Measurements from ENCODE around the gene MARCHF3.
"Not testable (repeated sequence)": the region's sequence is repeated elsewhere in the genome, so short reads cannot be mapped to it uniquely, and the experiment has no call there.

The MARCHF3 gene

GRCh38 chr5:126847456-126847820, 182.9 kb downstream of the MARCHF3 start:
- DNase-seq (ENCODE audit: low read depth), result no peak

GRCh38 chr5:126846744-126847455, 183.5 kb downstream of the MARCHF3 start:
- DNase-seq (ENCODE audit: low read depth), result no peak

GRCh38 chr5:126846344-126846743, 184.0 kb downstream of the MARCHF3 start:
- DNase-seq (ENCODE audit: low read depth), result no peak

GRCh38 chr5:126845470-126846070, 184.8 kb downstream of the MARCHF3 start:
- DNase-seq (ENCODE audit: low read depth), result peak; percentile 46

- DNase-seq (ENCODE audit: low read depth), result not testable (repeated sequence)
Measured at GRCh38 chr5:126843375-126843774, 187.0 kb downstream of the MARCHF3 start.

GRCh38 chr5:126839407-126839806, 191.0 kb downstream of the MARCHF3 start:
- DNase-seq (ENCODE audit: low read depth), result not testable (repeated sequence)

GRCh38 chr5:126837906-126838539, 192.3 kb downstream of the MARCHF3 start:
- DNase-seq (ENCODE audit: low read depth), result no peak

- DNase-seq (ENCODE audit: low read depth), result no peak
Measured at GRCh38 chr5:126837242-126837641, 193.1 kb downstream of the MARCHF3 start.

- no peak for DNase-seq (ENCODE audit: low read depth)
Measured at GRCh38 chr5:126836778-126837177, 193.6 kb downstream of the MARCHF3 start.

- DNase-seq (ENCODE audit: low read depth), result no peak
Measured at GRCh38 chr5:126831156-126831555, 199.2 kb downstream of the MARCHF3 start.

- no peak for DNase-seq (ENCODE audit: low read depth)
Measured at GRCh38 chr5:126830061-126830460, 200.3 kb downstream of the MARCHF3 start.

GRCh38 chr5:126829098-126829497, 201.3 kb downstream of the MARCHF3 start:
- DNase-seq (ENCODE audit: low read depth), result no peak

- no peak for DNase-seq (ENCODE audit: low read depth)
Measured at GRCh38 chr5:126826619-126827215, 203.6 kb downstream of the MARCHF3 start.

GRCh38 chr5:126819253-126819652, 211.1 kb downstream of the MARCHF3 start:
- DNase-seq (ENCODE audit: low read depth), result no peak

- DNase-seq (ENCODE audit: low read depth), result no peak
Measured at GRCh38 chr5:126818736-126819135, 211.6 kb downstream of the MARCHF3 start.

Data from T follicular helper cell (primary cell).